GM21360 (cell line): ENCODE results near the gene HIF1A.

Source experiments
- ATAC-seq: cut with Tn5 transposase; IDR thresholded peaks from one replicate; pipeline ENCODE4 v1.9.1; 2021; ENCODE audit warnings: mild to moderate bottlenecking, moderate library complexity; ENCODE audit not compliant: unreplicated experiment

Gene HIF1A

GRCh38 chr14:61672796-61673195, 22.5 kb upstream of the HIF1A start:
- no peak for ATAC-seq

GRCh38 chr14:61673305-61673704, 22.0 kb upstream of the HIF1A start:
- no peak for ATAC-seq

- ATAC-seq: no peak
Measured at GRCh38 chr14:61675291-61675690, 20.0 kb upstream of the HIF1A start.

GRCh38 chr14:61677479-61677878, 17.8 kb upstream of the HIF1A start:
- ATAC-seq: no peak

GRCh38 chr14:61678975-61679374, 16.3 kb upstream of the HIF1A start:
- no peak for ATAC-seq

- ATAC-seq: no peak
Measured at GRCh38 chr14:61681413-61681812, 13.9 kb upstream of the HIF1A start.

GRCh38 chr14:61683108-61683507, 12.2 kb upstream of the HIF1A start:
- no peak for ATAC-seq

GRCh38 chr14:61690039-61690438, 5.3 kb upstream of the HIF1A start:
- no peak for ATAC-seq

GRCh38 chr14:61690982-61691381, 4.3 kb upstream of the HIF1A start:
- ATAC-seq: no peak

GRCh38 chr14:61691495-61691894, 3.8 kb upstream of the HIF1A start:
- ATAC-seq: no peak

GRCh38 chr14:61694039-61694438, 1.3 kb upstream of the HIF1A start:
- ATAC-seq: no peak

- ATAC-seq: peak; percentile 4
Measured at GRCh38 chr14:61695695-61696527, 598 bp downstream of the HIF1A start.

- no peak for ATAC-seq
Measured at GRCh38 chr14:61696753-61697318, 1.5 kb downstream of the HIF1A start.

GRCh38 chr14:61698206-61698980, 3.1 kb downstream of the HIF1A start:
- no peak for ATAC-seq

GRCh38 chr14:61699027-61699426, 3.7 kb downstream of the HIF1A start:
- no peak for ATAC-seq

- no peak for ATAC-seq
Measured at GRCh38 chr14:61700104-61700886, 5.0 kb downstream of the HIF1A start.

- ATAC-seq: no peak
Measured at GRCh38 chr14:61701946-61702345, 6.6 kb downstream of the HIF1A start.

- ATAC-seq: peak; percentile 40
Measured at GRCh38 chr14:61703342-61704129, 8.2 kb downstream of the HIF1A start.

- ATAC-seq: no peak
Measured at GRCh38 chr14:61704554-61704953, 9.2 kb downstream of the HIF1A start.

- ATAC-seq: no peak
Measured at GRCh38 chr14:61705017-61705416, 9.7 kb downstream of the HIF1A start.
